Keratinocyte (primary cell): ENCODE data around the gene TMEM25.

Experiments
- EZH2 ChIP-seq: IDR thresholded peaks from one replicate; pipeline ENCODE4 v1.6.1; 2012; ENCODE audit warnings: inconsistent platforms, mild to moderate bottlenecking, low read length, moderate library complexity
- TF ChIP-seq, protein P1 (sequence below), 3 experiments: IDR thresholded peaks in 1 of 3; conservative IDR thresholded peaks in 1 of 3; optimal IDR thresholded peaks in 1 of 3; 2 replicates in 2 of 3; 3 replicates in 1 of 3; pipeline versions ENCODE3 to v1.5.1; 2011; ENCODE audit warnings: low read length in 3 of 3, mild to moderate bottlenecking in 3 of 3, moderate library complexity in 2 of 3, control low read depth in 1 of 3, inconsistent platforms in 1 of 3; ENCODE audit not compliant: insufficient read depth in 2 of 3; ENCODE audit errors: extremely low read depth in 1 of 3

DNA sequence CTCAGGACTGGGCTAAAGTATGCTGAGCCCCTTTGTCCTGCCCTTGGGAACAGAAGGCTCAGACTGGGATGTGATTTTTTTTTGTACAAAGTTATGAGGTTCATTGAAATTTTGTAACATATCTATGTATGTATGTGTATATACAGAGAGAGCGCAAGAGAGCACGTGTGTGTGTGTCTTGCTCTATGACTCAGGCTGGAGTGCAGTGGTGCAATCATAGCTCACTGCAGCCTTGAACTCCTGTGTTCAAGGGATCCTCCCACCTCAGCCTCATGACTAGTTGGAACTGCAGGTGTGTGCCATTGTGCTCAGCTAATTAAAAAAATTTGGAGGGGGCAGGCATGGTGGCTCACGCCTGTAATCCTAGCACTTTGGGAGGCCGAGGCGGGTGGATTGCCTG, 5.7 kb downstream of the TMEM25 start:
- TF ChIP-seq, protein P1, sequence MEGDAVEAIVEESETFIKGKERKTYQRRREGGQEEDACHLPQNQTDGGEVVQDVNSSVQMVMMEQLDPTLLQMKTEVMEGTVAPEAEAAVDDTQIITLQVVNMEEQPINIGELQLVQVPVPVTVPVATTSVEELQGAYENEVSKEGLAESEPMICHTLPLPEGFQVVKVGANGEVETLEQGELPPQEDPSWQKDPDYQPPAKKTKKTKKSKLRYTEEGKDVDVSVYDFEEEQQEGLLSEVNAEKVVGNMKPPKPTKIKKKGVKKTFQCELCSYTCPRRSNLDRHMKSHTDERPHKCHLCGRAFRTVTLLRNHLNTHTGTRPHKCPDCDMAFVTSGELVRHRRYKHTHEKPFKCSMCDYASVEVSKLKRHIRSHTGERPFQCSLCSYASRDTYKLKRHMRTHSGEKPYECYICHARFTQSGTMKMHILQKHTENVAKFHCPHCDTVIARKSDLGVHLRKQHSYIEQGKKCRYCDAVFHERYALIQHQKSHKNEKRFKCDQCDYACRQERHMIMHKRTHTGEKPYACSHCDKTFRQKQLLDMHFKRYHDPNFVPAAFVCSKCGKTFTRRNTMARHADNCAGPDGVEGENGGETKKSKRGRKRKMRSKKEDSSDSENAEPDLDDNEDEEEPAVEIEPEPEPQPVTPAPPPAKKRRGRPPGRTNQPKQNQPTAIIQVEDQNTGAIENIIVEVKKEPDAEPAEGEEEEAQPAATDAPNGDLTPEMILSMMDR (optimal IDR thresholded peaks at IDR 0.05 in 1 of 3, IDR thresholded peaks at IDR 0.05 in 1 of 3, conservative IDR thresholded peaks at IDR 0.05 in 1 of 3; ENCODE audit: extremely low read depth in 1 of 3, insufficient read depth in 2 of 3, low read length in 3 of 3), result no peak
- TF ChIP-seq EZH2, result no peak
